Astrocyte (in vitro differentiated cells and primary cell): ENCODE measurements around the gene VSTM2B.

Experiments used
- EZH2 ChIP-seq: IDR thresholded peaks from 2 replicates; pipeline ENCODE4 v1.6.1; 2012; ENCODE audit warnings: mild to moderate bottlenecking, low read length, inconsistent platforms; ENCODE audit not compliant: insufficient read depth
- TF ChIP-seq, protein P1 (sequence below): IDR thresholded peaks from 2 replicates; pipeline ENCODE4 v1.5.1; 2011; ENCODE audit warnings: low read depth, mild to moderate bottlenecking, inconsistent platforms, low read length, moderate library complexity; ENCODE audit not compliant: insufficient read depth

GRCh38 chr19:29537601-29538000 lies 11.8 kb downstream of the VSTM2B start:
- TF ChIP-seq, protein P1, sequence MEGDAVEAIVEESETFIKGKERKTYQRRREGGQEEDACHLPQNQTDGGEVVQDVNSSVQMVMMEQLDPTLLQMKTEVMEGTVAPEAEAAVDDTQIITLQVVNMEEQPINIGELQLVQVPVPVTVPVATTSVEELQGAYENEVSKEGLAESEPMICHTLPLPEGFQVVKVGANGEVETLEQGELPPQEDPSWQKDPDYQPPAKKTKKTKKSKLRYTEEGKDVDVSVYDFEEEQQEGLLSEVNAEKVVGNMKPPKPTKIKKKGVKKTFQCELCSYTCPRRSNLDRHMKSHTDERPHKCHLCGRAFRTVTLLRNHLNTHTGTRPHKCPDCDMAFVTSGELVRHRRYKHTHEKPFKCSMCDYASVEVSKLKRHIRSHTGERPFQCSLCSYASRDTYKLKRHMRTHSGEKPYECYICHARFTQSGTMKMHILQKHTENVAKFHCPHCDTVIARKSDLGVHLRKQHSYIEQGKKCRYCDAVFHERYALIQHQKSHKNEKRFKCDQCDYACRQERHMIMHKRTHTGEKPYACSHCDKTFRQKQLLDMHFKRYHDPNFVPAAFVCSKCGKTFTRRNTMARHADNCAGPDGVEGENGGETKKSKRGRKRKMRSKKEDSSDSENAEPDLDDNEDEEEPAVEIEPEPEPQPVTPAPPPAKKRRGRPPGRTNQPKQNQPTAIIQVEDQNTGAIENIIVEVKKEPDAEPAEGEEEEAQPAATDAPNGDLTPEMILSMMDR: no peak
- TF ChIP-seq EZH2: no peak
